DND-41 (cell line): ENCODE data around the gene CALML6.

Source experiments
- EZH2 ChIP-seq: IDR thresholded peaks from 3 replicates; pipeline ENCODE4 v1.6.1; 2012; ENCODE audit warnings: borderline replicate concordance, low read depth, mild to moderate bottlenecking, moderate library complexity, low read length, inconsistent platforms; ENCODE audit not compliant: severe bottlenecking
- TF ChIP-seq, protein P1 (sequence below): IDR thresholded peaks from 2 replicates; pipeline ENCODE4 v1.5.1; 2012; ENCODE audit warnings: borderline replicate concordance, low read length, moderate library complexity, mild to moderate bottlenecking; ENCODE audit not compliant: poor library complexity, severe bottlenecking; ENCODE audit errors: extremely low read depth

DNA sequence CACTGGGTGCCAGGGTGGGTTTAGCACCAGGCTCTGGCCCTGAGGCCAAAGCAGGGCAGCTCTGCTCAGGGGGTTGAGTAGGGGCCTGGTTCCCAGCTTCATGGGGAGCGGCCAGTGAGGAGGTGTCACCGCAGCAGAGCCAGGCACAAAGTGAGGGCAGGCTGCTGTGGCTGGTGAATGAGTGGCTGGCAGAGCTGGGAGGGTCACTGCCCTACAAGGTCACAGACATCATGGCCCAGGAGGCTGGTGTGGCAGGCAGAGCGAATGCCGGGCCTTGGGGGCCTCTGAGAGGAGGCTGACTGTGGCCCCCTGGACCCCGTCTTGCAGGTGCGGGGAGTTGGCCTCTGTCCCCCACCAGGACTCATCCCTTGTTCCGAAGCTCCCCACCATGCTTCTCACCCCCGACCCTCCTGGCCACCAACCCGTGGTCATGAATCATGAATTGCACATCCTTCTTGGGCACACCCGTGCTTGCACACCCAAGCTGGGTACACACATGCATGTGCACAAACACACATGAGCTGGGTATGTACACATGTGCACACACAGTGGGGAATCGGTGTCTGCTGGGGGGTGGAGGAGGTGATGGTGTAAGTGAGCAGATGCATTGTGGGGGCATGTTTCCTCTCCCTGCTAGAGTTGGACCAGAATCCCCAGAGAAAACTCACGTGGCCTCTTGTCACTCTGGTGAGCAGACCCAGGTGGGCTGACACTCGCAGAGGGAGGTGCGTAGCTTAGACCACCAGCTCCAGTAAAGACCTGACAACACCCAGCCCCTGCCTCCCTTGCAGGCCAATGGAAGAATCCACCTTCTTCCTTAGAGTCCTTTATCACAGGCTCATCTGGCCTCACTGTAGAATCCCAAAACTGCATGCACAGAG, 19.4 kb upstream of the CALML6 start:
- TF ChIP-seq, protein P1, sequence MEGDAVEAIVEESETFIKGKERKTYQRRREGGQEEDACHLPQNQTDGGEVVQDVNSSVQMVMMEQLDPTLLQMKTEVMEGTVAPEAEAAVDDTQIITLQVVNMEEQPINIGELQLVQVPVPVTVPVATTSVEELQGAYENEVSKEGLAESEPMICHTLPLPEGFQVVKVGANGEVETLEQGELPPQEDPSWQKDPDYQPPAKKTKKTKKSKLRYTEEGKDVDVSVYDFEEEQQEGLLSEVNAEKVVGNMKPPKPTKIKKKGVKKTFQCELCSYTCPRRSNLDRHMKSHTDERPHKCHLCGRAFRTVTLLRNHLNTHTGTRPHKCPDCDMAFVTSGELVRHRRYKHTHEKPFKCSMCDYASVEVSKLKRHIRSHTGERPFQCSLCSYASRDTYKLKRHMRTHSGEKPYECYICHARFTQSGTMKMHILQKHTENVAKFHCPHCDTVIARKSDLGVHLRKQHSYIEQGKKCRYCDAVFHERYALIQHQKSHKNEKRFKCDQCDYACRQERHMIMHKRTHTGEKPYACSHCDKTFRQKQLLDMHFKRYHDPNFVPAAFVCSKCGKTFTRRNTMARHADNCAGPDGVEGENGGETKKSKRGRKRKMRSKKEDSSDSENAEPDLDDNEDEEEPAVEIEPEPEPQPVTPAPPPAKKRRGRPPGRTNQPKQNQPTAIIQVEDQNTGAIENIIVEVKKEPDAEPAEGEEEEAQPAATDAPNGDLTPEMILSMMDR = no peak
- TF ChIP-seq EZH2 = no peak
